A673 (cell line): ENCODE measurements around the gene LRP1B.

Experiments
- EZH2 ChIP-seq: fragments of 200-600 bp; sonication (generic); IDR thresholded peaks from 2 replicates; pipeline ENCODE4 v1.6.1; 2017; ENCODE audit warnings: borderline replicate concordance, low read depth, mild to moderate bottlenecking, mixed read lengths, antibody characterized with exemption, low read length; ENCODE audit not compliant: poor library complexity, severe bottlenecking
- TF ChIP-seq, protein P1 (sequence below): fragments of 300-800, 200-600 bp; sonication (generic); conservative IDR thresholded peaks from 2 replicates; pipeline ENCODE4 v1.5.1; 2017; ENCODE audit warnings: low read depth, mild to moderate bottlenecking, antibody characterized with exemption, low read length, moderate library complexity, mixed read lengths

DNA sequence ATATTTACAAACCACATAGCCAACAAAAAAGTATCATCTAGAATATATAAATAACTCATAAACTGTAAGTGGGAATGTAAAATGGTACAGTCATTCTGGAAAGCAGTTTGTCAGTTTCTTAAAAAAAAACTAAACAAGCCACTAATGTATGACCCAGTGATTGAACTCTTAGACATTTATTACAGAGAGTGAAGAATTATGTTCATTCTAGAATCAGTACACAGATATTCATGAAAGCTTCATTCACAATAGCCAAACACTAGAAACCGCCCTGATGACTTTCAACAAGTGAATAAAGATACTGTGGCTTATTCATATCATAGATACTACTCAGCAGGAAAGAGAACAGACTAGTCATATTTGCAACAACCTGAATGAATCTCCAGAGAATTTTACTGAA is 1541.5 kb downstream of the LRP1B start:
- TF ChIP-seq EZH2, result no peak
- TF ChIP-seq, protein P1, sequence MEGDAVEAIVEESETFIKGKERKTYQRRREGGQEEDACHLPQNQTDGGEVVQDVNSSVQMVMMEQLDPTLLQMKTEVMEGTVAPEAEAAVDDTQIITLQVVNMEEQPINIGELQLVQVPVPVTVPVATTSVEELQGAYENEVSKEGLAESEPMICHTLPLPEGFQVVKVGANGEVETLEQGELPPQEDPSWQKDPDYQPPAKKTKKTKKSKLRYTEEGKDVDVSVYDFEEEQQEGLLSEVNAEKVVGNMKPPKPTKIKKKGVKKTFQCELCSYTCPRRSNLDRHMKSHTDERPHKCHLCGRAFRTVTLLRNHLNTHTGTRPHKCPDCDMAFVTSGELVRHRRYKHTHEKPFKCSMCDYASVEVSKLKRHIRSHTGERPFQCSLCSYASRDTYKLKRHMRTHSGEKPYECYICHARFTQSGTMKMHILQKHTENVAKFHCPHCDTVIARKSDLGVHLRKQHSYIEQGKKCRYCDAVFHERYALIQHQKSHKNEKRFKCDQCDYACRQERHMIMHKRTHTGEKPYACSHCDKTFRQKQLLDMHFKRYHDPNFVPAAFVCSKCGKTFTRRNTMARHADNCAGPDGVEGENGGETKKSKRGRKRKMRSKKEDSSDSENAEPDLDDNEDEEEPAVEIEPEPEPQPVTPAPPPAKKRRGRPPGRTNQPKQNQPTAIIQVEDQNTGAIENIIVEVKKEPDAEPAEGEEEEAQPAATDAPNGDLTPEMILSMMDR, result no peak
